PC-9 (cell line): Measurements from ENCODE around the gene NMNAT3. TPM values are rescaled to one million over a fixed set of nuclear protein-coding genes. Genes with fewer than 3 reads are reported as not detected.

Source experiments
- BruUV-seq: library from RNA; stranded (reverse); fragments of 400-500 nt; replicated peaks from 2 replicates; lab custom pipeline; 2021; lab: Mats Ljungman, UMichigan
- CTCF ChIA-PET: fragments of 300-600 bp; sonication (Branson Sonifier 250); formaldehyde crosslinking; loops from one replicate; lab custom pipeline; 2022; ENCODE audit warnings: antibody characterized with exemption; lab: Charles Lee
- POLR2A ChIA-PET: fragments of 300-600 bp; sonication (Branson Sonifier 250); formaldehyde crosslinking; loops from one replicate; lab custom pipeline; 2022; ENCODE audit warnings: antibody characterized with exemption; ENCODE audit not compliant: unreplicated experiment; lab: Charles Lee
- DNase-seq, 2 experiments: peaks; one replicate each; pipeline versions ENCODE4 v3.0.0 to v3.0.0-alpha.2; 2015 to 2022; ENCODE audit warnings: mixed read lengths in 1 of 2
- H2AFZ ChIP-seq: fragments of 200-600 bp; sonication (generic); 2 replicates; pipeline ENCODE4 v1.8.1; 2017; ENCODE audit warnings: antibody characterized with exemption
- H3F3A ChIP-seq: fragments of 200-600 bp; sonication (generic); 2 replicates; pipeline ENCODE4 v1.8.1; 2017; ENCODE audit warnings: antibody characterized with exemption, mild to moderate bottlenecking, low read depth; ENCODE audit not compliant: insufficient read depth
- H3K27ac ChIP-seq: fragments of 200-600 bp; sonication (generic); 2 replicates; pipeline ENCODE4 v1.6.1; 2016; ENCODE audit warnings: mixed run types
- H3K27me3 ChIP-seq: fragments of 200-600 bp; sonication (generic); 2 replicates; pipeline ENCODE4 v1.6.1; 2016; ENCODE audit warnings: low read depth, mixed run types; ENCODE audit not compliant: insufficient read depth
- H3K36me3 ChIP-seq: fragments of 200-600 bp; sonication (generic); 2 replicates; pipeline ENCODE4 v1.6.1; 2016; ENCODE audit warnings: low read depth, mixed run types
- H3K4me1 ChIP-seq: fragments of 200-600 bp; sonication (generic); replicated peaks from 2 replicates; pipeline ENCODE4 v1.6.1; 2016; ENCODE audit warnings: mixed run types; ENCODE audit not compliant: insufficient read depth
- H3K4me2 ChIP-seq: fragments of 200-600 bp; sonication (generic); 2 replicates; pipeline ENCODE4 v1.6.1; 2017; ENCODE audit warnings: mixed run types
- H3K4me3 ChIP-seq: fragments of 200-600 bp; sonication (generic); 2 replicates; pipeline ENCODE4 v1.6.1; 2016; ENCODE audit warnings: mixed run types
- H3K79me2 ChIP-seq: fragments of 200-600 bp; sonication (generic); 2 replicates; pipeline ENCODE4 v1.6.1; 2017; ENCODE audit warnings: low read depth, mixed run types
- H3K9me2 ChIP-seq: fragments of 200-600 bp; sonication (generic); 2 replicates; pipeline ENCODE4 v1.8.1; 2017; ENCODE audit warnings: mild to moderate bottlenecking; ENCODE audit not compliant: insufficient read depth
- H3K9me3 ChIP-seq: fragments of 200-600 bp; sonication (generic); 2 replicates; pipeline ENCODE4 v1.8.1; 2016; ENCODE audit warnings: low read depth; ENCODE audit not compliant: insufficient read depth
- H4K20me1 ChIP-seq: fragments of 200-600 bp; sonication (generic); 2 replicates; pipeline ENCODE4 v1.8.1; 2017; ENCODE audit not compliant: insufficient read depth
- CTCF ChIP-seq: fragments of 200-600 bp; sonication (generic); conservative IDR thresholded peaks from 2 replicates; pipeline ENCODE4 v1.6.1; 2017; ENCODE audit warnings: mixed run types, antibody characterized with exemption, mild to moderate bottlenecking, moderate library complexity
- EZH2 ChIP-seq: fragments of 200-600 bp; sonication (generic); IDR thresholded peaks from 2 replicates; pipeline ENCODE4 v1.8.0; 2017; ENCODE audit warnings: antibody characterized with exemption, low read depth
- intact Hi-C: fragments of 100-400 bp; cut with micrococcal nuclease; formaldehyde crosslinking; loops from one replicate; pipeline ENCODE4 v1.10.0; 2022; ENCODE audit not compliant: unreplicated experiment
- total RNA-seq: library from RNA; stranded (reverse); gene quantifications from 2 replicates; pipeline ENCODE4 v1.2.3, GENCODE V29; 2021

NMNAT3 gene
- total RNA-seq, 1 experiment from 2014 or later: 1.6 TPM

GRCh38 chr3:139633511-139633910 is 44.3 kb downstream of the NMNAT3 start:
- POLR2A ChIA-PET: no interaction called here
- no peaks in the 10 kb centered on the region for H3K9me3 ChIP-seq
- H3K4me3 ChIP-seq: no peak overlapping the region
- CTCF ChIA-PET: no interaction called here
- H3K36me3 ChIP-seq: no peaks in the 10 kb centered on the region
- intact Hi-C loops: no loop called here
- H2AFZ ChIP-seq: no peak overlapping the region
- no peak overlapping the region for H3K4me2 ChIP-seq
- no peaks in the 10 kb centered on the region for H3F3A ChIP-seq
- H3K79me2 ChIP-seq: no peaks in the 10 kb centered on the region
- no TSS peak for BruUV-seq
- H3K27me3 ChIP-seq: no peaks in the 10 kb centered on the region
- H3K4me1 ChIP-seq: no peaks in the 10 kb centered on the region
- DNase-seq: no peak
- no peaks in the 10 kb centered on the region for H3K9me2 ChIP-seq
- no peaks in the 10 kb centered on the region for H4K20me1 ChIP-seq
- no peak for TF ChIP-seq EZH2
- no peak for TF ChIP-seq CTCF
- no peak overlapping the region for H3K27ac ChIP-seq

- Histone ChIP-seq H2AFZ (no peak overlapping the region), H3K27me3 (no peaks in the 10 kb centered on the region), H3K27ac (no peak overlapping the region), H3K9me3 (no peaks in the 10 kb centered on the region), H4K20me1 (no peaks in the 10 kb centered on the region), H3K4me3 (no peak overlapping the region), H3K79me2 (no peaks in the 10 kb centered on the region), H3K4me2 (no peak overlapping the region), H3F3A (no peaks in the 10 kb centered on the region), H3K36me3 (no peaks in the 10 kb centered on the region), H3K9me2 (no peaks in the 10 kb centered on the region), H3K4me1 (no peaks in the 10 kb centered on the region)
- BruUV-seq: no TSS peak
- intact Hi-C loops: no loop called here
- no peak for DNase-seq
- TF ChIP-seq CTCF (no peak), EZH2 (no peak)
- CTCF ChIA-PET: interaction anchor here (0.5 kb wide), 1 partner anchor 441 kb away, joined by 6 read pairs; no protein-coding TSS in a partner anchor
- POLR2A ChIA-PET: no interaction called here
These were observed 47.2 kb downstream of the NMNAT3 start for GRCh38 chr3:139630542-139630941.

- peak in 1 of 2 experiments; percentile 20 for DNase-seq
- no peaks in the 10 kb centered on the region for H3K4me1 ChIP-seq
- H2AFZ ChIP-seq: no peak overlapping the region
- H3K4me2 ChIP-seq: no peak overlapping the region
- no TSS peak for BruUV-seq
- no peaks in the 10 kb centered on the region for H3K36me3 ChIP-seq
- H3K79me2 ChIP-seq: no peaks in the 10 kb centered on the region
- no peaks in the 10 kb centered on the region for H3K9me3 ChIP-seq
- CTCF ChIA-PET: interaction anchor here (0.7 kb wide), 1 partner anchor 67 kb away, joined by 3 read pairs; no protein-coding TSS in a partner anchor
- no peaks in the 10 kb centered on the region for H4K20me1 ChIP-seq
- intact Hi-C loops: no loop called here
- H3K9me2 ChIP-seq: no peaks in the 10 kb centered on the region
- no peaks in the 10 kb centered on the region for H3K27me3 ChIP-seq
- TF ChIP-seq EZH2 (no peak), CTCF (peak; percentile 50; the same call in 1 of the 2 replicates)
- no peak overlapping the region for H3K27ac ChIP-seq
- no peak overlapping the region for H3K4me3 ChIP-seq
- POLR2A ChIA-PET: no interaction called here
- H3F3A ChIP-seq: no peaks in the 10 kb centered on the region
These were observed 48.7 kb downstream of the NMNAT3 start for GRCh38 chr3:139629033-139629432.
